GM21360 (cell line): Measurements from ENCODE around the gene GTPBP6.
"Not testable (repeated sequence)": the region's sequence is repeated elsewhere in the genome, so short reads cannot be mapped to it uniquely, and the experiment has no call there.

ENCODE experiments used
- ATAC-seq: cut with Tn5 transposase; IDR thresholded peaks from one replicate; pipeline ENCODE4 v1.9.1; 2021; ENCODE audit warnings: mild to moderate bottlenecking, moderate library complexity; ENCODE audit not compliant: unreplicated experiment

GTPBP6 gene

DNA sequence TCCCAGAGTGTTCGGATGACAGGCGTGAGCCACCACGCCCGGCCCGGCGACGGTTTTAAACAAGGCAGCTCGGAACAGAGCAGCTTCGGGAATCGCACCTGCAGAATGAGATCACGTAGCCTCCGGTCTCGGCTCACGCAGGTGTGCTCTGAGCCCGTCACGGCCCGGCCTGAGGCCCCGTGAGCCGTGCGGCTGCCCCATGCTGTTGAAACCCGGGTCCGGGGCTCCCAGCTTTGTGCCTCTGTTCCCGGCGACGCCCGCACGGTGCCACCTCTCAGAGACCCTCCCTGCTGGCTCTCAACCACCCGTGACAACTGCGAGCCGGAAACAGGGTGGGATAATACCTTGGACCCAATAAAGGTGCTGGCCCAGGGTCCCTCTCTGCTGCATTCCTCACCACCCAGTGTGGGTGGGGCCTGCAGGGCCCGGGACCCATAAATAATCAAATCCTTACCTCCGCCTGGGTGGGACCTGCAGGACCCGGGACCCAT lies 50.8 kb downstream of the GTPBP6 start:
- no peak for ATAC-seq

DNA sequence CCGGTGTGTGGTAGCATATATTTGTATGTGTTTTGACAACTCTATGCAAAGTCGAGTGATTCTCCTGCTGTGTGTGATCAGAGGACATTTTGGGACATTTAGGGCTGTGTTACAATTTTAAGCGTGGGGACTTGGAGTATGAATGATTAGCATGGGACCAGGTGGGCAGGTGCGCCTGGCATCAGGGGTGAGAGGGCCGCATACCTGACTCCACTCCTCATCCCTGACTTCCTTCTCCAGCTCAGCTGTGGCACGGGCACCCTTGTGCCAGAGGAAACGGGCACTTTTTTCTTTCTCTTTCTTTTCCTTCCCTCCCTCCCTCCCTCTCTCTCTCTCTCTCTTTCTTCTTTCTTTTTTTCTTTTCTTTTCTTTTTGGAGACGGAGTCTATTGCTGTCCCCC lies 53.1 kb downstream of the GTPBP6 start:
- ATAC-seq, result no peak

DNA sequence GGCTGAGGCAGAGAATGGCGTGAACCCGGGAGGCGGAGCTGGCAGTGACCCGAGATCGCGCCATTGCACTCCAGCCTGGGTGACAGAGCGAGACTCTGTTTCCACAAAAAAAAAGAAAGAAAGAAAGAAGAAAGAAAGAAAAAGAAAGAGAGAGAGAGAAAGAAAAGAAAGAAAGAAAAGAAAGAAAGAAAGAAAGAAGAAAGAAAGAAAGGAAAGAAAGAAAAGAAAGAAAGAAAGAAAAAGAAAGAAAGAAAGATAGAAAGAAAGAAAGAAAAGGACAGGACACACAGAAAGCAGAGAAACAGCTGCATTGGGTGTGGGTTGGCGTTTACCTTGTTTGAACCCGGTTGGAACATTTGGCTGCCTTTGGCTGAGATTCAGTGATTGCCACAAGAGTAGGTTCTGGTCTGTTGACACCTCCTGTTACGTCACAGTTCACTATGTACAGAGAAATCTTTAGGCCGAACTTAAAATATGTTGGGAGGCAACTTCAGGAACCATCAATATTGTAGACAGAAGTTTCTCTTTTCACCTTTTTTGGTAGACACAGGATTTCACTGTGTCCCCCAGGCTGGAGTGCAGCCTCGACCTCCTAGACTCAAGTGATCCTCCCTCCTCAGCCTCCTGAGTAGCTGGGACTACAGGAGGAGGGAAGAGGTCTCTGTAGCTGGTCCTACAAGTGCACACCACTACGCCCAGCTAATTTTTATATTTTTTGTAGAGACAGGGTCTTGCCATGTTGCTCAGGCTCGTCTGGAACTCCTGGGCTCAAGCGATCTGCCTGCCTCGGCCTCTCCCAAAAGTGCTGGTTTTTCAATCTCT lies 53.8 kb downstream of the GTPBP6 start:
- no peak for ATAC-seq

DNA sequence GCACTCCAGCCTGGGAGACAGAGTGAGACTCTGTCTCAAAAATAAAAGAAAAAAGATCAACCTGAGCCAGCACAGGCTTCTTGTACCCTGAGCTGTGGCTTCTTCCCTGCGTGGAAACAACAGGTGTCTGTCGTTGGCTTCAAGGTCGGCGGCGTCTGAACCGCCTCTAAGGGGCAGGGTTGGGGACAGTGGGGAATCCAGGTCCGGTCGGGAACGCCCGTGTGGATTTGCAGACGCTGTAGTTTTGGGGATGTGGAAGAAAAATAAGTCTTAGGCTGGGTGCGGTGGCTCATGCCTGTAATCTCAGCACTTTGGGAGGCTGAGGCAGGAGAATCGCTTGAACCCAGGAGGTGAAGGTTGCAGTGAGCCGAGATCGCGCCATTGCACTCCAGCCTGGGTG lies 54.6 kb downstream of the GTPBP6 start:
- not testable (repeated sequence) for ATAC-seq

DNA sequence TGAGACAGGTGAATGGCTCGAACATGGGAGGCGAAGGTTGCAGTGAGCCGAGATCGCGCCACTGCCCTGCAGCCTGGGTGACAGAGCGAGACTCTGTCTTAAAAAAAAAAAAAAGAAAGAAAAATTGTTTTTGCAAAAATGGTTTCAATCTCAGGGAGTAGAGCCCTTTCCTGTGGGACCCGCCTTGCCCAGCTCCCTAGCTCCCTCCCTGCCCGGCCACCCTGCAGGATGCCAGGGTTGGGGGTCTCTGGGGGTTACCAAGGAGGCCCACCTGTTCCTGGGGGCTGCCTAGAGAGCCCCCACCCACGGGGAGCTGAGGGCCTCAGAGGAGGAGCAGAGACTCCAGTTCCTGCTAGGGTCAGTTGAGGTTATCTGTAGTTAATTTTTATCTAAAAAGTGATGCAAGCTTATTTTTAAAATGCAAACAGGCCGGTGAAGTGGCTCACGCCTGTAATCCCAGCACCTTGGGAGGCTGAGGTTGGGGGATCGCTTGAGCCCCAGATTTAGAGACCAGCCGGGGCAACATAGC lies 56.2 kb downstream of the GTPBP6 start:
- no peak for ATAC-seq

DNA sequence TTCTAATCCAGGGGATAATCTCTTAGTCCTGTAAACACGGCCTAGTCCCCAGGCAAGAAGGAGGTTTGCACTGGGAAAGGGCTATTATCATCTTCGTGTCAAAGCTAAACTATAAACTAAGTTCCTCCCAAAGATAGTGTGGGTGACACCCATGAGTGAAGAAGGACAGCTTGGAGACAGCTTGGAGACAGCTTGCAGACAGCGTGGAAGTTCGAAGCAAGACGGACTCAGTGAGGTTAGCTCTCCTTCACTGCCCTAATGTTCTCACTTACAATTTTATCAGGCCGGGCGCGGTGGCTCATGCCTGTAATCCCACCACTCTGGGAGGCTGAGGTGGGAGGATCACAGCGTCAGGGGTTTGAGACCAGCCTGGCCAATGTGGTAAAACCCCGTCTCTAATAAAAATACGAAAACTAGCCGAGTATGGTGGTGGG lies 56.7 kb downstream of the GTPBP6 start:
- no peak for ATAC-seq

DNA sequence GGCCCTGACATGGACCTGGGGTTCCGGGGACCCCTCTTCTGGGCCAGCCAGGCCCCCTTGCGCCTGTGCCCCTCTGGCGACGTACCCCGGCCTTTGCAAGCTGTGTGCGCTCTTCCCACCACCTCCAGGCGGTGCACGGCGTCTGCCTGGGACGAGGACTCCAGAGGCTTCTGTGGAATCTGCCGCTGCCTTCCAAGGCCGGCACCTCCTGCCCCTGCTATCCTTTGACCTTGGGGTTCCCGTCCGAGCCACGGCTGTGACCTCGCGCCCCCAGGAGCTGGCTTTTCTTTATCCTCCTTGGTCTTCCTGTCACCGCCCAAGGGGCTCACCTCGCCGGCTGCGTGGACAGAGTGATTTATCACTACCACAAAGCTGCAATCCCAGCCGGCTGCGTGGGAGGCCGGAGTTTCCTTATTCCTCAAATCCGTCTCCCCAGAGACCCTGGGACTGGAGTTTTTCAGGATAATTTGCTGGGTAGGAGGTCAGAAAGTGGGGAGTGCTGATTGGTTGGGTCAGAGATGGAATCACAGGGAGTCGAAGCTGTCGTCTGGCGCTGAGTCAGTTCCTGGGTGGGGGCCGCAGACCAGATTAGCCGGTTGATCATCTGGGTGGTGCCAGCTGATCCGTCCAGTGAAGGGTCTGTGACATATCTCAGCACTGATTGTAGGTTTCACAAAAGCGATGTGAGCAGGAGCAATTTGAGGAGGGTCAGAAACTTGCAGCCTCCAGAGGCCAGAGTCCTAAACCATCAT lies 57.3 kb downstream of the GTPBP6 start:
- no peak for ATAC-seq

DNA sequence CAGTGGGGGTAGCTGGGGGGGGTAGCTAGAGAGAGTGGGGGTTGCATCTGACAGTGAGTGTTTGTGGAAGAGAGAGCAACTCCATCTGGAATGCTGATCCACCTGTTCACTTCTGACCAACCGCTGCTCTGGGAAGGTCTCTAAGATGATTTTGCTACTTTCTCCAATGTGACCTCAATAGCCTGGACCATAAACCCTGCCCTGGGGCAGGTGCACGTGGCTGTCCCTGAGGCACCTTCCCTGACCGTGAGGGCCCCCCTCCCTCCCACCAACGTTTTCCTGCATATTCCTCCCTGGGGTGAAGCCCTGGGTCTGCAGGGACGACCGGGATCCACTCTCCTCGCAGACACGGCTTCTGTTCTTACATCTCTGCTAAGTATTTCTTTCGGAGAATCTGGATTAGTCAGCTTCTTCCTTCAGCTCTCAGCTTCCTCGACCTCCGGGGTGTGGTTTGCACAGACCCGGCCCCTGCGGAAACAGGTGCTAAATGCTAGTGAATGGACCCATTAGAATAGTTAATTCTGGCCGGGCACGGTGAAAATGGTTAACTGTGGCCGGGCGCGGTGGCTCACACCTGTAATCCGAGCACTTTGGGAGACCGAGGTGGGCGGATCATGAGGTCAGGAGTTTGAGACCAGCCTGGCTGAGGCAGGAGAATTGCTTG lies 58.8 kb downstream of the GTPBP6 start:
- no peak for ATAC-seq

DNA sequence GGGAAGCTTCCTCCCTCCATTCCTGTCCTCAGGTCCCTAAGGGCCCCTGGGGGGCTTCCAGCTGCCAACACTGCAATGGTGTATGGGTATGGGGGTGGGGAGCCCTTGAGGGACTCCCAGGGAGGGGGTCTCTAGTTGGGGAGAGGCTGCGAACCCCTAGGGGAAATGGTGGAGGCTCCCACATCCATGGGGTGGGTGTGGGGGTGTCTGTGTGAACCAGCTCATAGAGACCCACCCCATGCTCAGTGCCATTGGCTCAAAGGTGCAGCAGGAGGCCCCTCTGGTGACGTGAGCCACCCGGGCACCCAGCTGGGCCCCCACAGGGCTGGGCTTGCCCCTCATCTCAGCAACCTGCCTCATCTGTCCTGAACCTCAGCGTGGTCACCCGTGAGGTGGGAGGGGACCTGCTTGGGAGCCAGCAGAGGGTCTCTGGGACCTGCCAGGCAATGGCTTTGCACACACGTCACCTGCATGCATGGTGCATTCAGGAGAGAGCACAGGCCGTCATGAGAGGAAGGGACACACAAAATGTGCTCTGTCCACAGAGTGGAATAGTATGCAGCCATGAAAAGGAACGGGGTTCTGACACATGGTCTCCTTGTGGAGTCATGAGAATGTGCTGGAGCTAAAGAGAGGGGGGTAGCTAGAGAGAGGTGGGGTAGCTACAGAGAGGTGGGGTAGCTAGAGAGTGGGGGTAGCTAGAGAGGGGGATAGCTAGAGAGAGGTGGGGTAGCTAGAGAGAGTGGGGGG lies 60.1 kb downstream of the GTPBP6 start:
- ATAC-seq, result no peak

DNA sequence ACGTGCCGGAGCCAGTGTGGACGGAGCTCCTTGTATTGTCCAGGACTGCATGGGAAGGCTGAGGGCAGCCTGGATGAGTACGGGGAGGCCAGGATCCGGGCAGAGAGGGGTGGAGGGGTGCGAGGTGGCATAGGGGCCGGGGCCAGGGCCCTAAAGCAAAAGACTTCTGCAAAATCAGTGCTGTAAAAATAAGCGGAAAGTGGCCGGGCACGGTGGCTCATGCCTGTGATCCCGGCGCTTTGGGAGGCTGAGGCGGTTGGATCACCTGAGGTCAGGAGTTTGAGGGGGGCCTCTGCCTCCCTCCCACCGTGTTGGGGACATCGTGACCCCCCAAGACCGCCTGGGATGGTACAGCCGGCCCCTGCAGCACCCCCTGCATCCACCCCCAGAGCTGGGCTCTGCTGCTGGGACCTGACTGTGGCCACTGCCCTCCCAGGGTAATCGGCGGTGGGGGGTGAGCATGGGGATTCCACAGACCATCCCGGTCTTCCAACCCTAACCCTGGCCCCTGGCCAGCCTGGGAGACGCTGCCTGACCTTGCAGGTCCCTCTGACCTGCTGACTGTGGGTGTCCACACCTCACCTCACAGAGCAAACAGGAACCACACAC lies 60.8 kb downstream of the GTPBP6 start:
- ATAC-seq, result no peak

DNA sequence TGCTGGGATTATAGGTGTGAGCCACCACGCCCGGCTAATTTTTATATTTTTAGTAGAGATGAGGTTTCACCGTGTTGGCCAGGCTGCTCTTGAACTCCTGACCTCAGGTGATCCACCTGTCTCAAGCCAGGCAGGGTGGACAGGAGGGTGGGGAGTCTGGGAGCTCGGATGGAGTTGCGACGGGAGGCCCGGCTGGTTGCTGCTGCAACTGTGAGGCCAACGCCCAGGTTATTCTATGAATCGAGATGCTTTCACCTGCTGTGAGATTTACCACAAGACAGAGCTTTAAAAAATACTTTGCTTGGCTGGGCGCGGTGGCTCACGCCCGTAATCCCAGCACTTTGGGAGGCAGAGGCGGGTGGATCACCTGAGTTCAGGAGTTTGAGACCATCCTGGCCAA lies 61.5 kb downstream of the GTPBP6 start:
- not testable (repeated sequence) for ATAC-seq

DNA sequence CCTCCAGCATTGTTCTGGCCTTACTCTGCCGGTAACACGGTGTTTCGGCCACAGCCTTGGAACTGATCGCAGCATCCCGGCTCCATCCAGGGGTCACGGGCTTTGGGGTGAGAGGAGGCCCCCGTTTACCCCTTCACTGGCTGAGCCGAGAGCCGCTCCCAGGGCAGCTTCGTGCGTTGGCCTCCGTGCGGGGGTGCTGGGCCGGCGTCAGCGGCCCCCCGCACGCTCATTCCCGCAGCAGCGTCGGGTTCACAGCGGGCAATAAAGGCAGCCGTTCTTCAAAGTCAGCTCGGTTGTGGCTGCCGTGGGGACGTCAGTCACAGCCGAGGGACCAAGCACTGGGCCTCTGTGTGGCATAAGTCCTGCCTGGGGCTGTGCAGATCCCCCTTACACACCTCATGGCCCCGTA lies 62.7 kb downstream of the GTPBP6 start:
- no peak for ATAC-seq
